HG03095 (cell line): ENCODE measurements around the gene INPPL1.
"Not testable (repeated sequence)": the region's sequence is repeated elsewhere in the genome, so short reads cannot be mapped to it uniquely, and the experiment has no call there.

ENCODE experiments used
- ATAC-seq: cut with Tn5 transposase; IDR thresholded peaks from one replicate; pipeline ENCODE4 v1.9.1; 2021; ENCODE audit warnings: moderate library complexity; ENCODE audit not compliant: unreplicated experiment

INPPL1 gene, protein sequence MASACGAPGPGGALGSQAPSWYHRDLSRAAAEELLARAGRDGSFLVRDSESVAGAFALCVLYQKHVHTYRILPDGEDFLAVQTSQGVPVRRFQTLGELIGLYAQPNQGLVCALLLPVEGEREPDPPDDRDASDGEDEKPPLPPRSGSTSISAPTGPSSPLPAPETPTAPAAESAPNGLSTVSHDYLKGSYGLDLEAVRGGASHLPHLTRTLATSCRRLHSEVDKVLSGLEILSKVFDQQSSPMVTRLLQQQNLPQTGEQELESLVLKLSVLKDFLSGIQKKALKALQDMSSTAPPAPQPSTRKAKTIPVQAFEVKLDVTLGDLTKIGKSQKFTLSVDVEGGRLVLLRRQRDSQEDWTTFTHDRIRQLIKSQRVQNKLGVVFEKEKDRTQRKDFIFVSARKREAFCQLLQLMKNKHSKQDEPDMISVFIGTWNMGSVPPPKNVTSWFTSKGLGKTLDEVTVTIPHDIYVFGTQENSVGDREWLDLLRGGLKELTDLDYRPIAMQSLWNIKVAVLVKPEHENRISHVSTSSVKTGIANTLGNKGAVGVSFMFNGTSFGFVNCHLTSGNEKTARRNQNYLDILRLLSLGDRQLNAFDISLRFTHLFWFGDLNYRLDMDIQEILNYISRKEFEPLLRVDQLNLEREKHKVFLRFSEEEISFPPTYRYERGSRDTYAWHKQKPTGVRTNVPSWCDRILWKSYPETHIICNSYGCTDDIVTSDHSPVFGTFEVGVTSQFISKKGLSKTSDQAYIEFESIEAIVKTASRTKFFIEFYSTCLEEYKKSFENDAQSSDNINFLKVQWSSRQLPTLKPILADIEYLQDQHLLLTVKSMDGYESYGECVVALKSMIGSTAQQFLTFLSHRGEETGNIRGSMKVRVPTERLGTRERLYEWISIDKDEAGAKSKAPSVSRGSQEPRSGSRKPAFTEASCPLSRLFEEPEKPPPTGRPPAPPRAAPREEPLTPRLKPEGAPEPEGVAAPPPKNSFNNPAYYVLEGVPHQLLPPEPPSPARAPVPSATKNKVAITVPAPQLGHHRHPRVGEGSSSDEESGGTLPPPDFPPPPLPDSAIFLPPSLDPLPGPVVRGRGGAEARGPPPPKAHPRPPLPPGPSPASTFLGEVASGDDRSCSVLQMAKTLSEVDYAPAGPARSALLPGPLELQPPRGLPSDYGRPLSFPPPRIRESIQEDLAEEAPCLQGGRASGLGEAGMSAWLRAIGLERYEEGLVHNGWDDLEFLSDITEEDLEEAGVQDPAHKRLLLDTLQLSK

GRCh38 chr11:72224564-72225410, at the start of gene INPPL1:
INPPL1 (plus strand) TSS chr11:72224767; CDS start chr11:72224985, 218 bp downstream.
- no peak for ATAC-seq

DNA sequence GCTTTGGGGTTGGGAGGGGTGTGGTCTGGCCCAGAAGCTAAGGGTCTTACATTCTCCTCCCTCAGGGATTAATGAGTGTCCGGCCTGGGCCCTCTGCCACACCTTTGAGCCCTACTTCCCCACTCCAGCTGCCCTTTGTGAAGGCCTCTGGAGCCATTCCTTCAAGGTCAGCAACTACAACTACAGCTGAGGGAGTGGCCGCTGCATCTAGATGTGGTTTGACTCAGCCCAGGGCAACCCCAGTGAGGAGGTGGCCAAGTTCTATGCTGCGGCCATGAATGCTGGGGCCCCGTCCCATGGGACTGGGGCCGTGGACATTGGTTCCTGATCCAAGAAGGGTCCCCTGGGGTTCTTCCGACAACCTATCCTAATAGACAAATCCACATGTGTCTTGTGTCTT, 46.9 kb upstream of the INPPL1 start:
- ATAC-seq = no peak

- no peak for ATAC-seq
Observed at GRCh38 chr11:72179049-72179803, 45.3 kb upstream of the INPPL1 start.

DNA sequence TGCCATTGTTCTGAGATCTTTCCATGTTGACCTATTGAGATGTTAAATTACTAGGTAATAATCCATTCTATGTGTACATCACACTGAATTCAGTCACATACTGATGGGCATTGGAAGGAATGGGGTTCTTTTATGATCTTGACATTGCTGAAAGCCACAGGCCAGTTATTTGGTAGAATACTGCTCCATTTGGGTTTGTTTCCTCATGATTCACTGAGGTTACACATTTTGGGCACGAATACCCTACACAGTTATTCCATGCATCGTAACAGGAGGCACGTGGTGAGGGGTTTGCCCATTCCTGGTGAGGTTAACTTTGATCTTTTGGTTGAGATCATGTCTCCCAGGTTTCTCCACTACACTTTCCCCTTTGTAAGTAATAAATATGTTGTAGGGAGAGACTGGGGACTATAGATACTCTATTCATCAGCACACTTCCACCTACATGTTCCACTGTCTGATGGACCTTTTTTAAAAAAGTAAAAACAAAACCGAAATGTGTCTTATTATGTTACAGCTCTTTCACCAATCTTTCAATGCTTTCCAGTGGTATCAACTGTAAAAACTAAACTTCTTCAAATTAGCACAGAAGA, 44.7 kb upstream of the INPPL1 start:
- ATAC-seq = no peak

- ATAC-seq = not testable (repeated sequence)
Observed at GRCh38 chr11:72180892-72181552, 43.5 kb upstream of the INPPL1 start.

DNA sequence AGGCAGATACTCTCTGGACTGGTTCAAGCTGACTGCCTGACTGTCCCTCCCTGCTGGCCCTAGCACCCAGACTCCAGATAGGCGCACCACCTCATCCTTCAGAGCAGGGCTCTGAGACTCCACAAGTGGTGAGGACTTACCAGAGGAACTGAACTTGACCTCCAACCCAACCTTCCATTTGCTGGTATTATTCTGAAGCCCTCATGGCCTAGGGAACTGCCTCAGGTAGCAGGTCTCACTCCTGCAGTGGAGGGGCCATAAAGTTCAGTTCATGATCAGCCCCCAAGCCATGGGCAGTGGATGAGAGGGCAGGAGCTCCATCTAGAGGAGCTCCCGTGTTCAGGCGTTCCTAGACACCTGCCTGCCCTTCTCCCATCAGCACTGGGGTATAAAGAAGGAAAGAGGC, 43.0 kb upstream of the INPPL1 start:
- not testable (repeated sequence) for ATAC-seq

DNA sequence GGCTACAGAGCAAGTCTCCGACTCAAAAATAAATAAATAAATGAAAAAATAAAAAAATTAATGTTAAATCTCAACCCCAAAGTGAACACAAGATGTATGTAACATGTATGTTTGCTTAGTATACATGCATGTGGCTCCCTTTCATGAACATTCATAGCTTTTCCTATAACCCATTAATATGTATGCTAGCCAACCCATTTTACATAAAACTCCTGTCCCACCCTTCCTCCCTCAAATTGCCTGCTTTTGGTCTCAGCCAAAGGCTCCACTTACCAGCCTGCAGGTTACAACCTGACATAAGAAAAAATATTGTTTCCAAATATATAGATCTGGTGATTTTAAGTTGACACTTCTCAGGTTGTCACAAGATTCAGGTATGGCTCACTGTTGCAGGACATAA, 36.3 kb upstream of the INPPL1 start:
- ATAC-seq = no peak

- no peak for ATAC-seq
Observed at GRCh38 chr11:72189455-72190250, 34.9 kb upstream of the INPPL1 start.

- no peak for ATAC-seq
Observed at GRCh38 chr11:72190631-72191071, 33.9 kb upstream of the INPPL1 start.

- ATAC-seq = no peak
Observed at GRCh38 chr11:72191961-72192381, 32.6 kb upstream of the INPPL1 start, which contains the start of gene FOLR1. FOLR1 (plus strand) TSS chr11:72192140; CDS start chr11:72192174, 34 bp downstream.

DNA sequence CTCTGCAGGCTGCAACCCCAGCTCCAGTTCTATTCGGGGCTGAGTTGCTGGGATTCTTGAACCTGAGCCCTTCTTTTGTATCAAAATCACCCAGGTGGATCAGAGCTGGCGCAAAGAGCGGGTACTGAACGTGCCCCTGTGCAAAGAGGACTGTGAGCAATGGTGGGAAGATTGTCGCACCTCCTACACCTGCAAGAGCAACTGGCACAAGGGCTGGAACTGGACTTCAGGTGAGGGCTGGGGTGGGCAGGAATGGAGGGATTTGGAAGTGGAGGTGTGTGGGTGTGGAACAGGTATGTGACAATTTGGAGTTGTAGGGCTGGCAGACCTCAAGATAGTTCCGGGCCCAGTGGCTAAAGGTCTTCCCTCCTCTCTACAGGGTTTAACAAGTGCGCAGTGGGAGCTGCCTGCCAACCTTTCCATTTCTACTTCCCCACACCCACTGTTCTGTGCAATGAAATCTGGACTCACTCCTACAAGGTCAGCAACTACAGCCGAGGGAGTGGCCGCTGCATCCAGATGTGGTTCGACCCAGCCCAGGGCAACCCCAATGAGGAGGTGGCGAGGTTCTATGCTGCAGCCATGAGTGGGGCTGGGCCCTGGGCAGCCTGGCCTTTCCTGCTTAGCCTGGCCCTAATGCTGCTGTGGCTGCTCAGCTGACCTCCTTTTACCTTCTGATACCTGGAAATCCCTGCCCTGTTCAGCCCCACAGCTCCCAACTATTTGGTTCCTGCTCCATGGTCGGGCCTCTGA, 28.9 kb upstream of the INPPL1 start:
- no peak for ATAC-seq

- ATAC-seq = not testable (repeated sequence)
Observed at GRCh38 chr11:72201445-72201844, 23.1 kb upstream of the INPPL1 start.

DNA sequence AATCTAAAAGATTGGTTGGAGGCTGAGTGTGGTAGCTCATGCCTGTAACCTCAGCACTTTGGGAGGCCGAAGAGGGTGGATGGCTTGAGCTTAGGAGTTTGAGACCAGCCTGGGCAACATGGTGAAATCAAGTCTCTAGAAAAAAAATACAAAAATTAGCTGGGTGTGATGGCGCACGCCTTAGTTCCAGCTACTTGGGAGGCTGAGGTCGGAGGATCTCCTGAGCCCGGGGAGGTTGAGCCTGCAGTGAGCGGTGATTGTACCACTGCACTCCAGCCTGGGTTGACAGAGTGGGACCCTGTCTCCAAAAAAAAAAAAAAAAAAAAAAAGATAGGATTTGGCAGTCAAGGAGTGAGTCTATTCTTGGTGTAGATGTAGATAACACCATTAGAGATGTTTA, 22.0 kb upstream of the INPPL1 start:
- ATAC-seq = no peak

- ATAC-seq = no peak
Observed at GRCh38 chr11:72203163-72203562, 21.4 kb upstream of the INPPL1 start.

DNA sequence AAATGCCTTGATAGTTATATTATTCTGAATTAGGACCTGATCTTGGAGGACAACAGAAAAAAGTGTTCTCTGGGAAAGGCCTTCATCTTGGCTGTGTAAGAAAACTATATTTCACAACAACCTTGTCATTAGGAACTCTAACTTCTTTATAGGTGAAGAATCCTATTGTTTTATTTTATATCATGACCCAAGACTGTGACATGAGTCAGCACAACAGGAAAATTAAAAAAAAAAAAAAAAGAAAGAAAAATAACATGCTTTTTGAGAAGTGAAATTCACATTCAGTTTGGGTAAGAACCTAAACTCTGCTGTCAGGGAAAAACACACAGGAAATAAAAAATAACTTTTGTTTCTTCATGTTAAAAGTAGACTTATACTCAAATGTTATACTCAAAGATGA, 19.7 kb upstream of the INPPL1 start:
- ATAC-seq = no peak

DNA sequence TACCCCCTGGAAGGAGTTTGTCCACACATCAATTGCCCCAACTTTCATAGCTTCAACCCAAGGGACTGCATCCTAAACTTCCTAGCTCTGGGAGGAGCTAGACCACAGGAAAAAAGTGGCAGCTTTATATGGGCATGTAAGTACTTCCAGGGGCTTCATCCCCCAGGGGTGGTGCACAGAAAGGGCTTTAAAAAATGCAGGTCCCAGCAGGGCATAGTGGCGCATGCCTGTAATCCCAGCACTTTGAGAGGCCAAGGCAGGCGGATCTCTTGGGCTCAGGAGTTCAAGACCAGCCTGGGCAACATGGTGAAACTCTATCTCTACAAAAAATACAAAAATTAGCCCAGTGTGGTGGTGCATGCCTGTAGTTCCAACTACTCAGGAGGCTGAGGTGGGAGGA, 17.8 kb upstream of the INPPL1 start:
- not testable (repeated sequence) for ATAC-seq

DNA sequence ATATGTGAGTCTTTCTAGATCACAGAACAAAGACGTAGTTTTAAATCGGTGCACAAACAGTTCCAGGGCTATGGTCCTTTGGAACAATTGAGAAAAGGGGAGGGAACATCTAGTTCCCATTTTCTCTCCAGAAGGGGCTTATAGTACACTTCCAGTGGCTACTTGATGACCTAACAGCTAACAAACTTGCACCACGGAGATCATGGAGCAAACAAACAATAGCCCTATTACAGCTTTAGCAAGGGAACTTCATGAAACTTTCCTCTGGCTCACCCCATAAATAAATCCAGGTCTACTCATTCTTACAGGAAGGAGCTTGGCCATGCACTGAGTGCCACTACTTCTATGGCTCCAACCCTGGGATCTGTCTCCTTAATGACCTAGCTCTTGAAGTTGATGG, 16.3 kb upstream of the INPPL1 start:
- ATAC-seq = no peak
